ENCODE results near the gene RPS19BP1.

- TF ChIP-seq POLR2AphosphoS5 (IDR thresholded peaks at IDR 0.05; ENCODE audit: borderline replicate concordance, low read depth, low read length) (no peak), FOXP2 (optimal IDR thresholded peaks at IDR 0.05; ENCODE audit: control extremely low read depth, extremely low read length, insufficient read depth) (no peak), EZH2 (IDR thresholded peaks at IDR 0.05) (no peak)
Observed at GRCh38 chr22:39486951-39487825, 45.4 kb downstream of the RPS19BP1 start.
